ENCODE data around the gene CDKL5. TPM values are rescaled to one million over a fixed set of nuclear protein-coding genes. Genes with fewer than 3 reads are reported as not detected.

CDKL5 gene
- total and polyA plus RNA-seq, 7 experiments from 2014 or later: 1.2 to 7.0 (median 4.3) TPM

- Histone ChIP-seq H3K9me3 (ENCODE audit: control insufficient read depth in 2 of 3, low read length in 3 of 3) (no peaks in the 10 kb centered on the region), H3K27me3 (ENCODE audit: control insufficient read depth in 2 of 2, insufficient read depth in 2 of 2, low read length in 2 of 2) (no peaks in the 10 kb centered on the region), H3K4me3 (ENCODE audit: low read length) (peak overlapping the region; percentile 63), H3K36me3 (ENCODE audit: control insufficient read depth in 2 of 3, insufficient read depth in 3 of 3, low read length in 3 of 3) (peaks cover 0 to 3% (median 0%) of the 10 kb centered on the region in 3 experiments), H3K4me1 (ENCODE audit: control insufficient read depth in 2 of 2, insufficient read depth in 2 of 2, low read length in 2 of 2) (no peaks in the 10 kb centered on the region), H3K27ac (ENCODE audit: low read depth, low read length) (peak overlapping the region; percentile 63)
- intact Hi-C loops (cut with micrococcal nuclease): loop anchor here (1.0 to 10.0 kb wide), 11 partner anchors 212 to 1590 kb away; partner anchors contain the start of genes PDHA1 (in 2 of the 2), SCML1 (in 2 of the 2), CDKL5 (in 1 of the 2) and EIF1AX (in 1 of the 2)
- Mint-ChIP-seq H3K27ac (peak overlapping the region; percentile 71 to 95 (median 84)), H3K4me1 (peaks cover 0 to 15% (median 8%) of the 10 kb centered on the region in 7 donors), H3K27me3 (no peaks in the 10 kb centered on the region), H3K4me3 (peak overlapping the region; percentile 67 to 87 (median 80)), H3K36me3 (no peaks in the 10 kb centered on the region), H3K9me3 (peaks cover 0 to 4% (median 0%) of the 10 kb centered on the region in 11 donors)
- ChIA-PET POLR2A (no interaction called here), CTCF (no interaction called here)
- ATAC-seq (peak; percentile 39), DNase-seq (peak in 3 of 9 donors; percentile 5 to 26 (median 20))
These were observed 249.0 kb downstream of the CDKL5 start for GRCh38 chrX:18674417-18674787.

GRCh38 chrX:18674788-18675735 lies 249.7 kb downstream of the CDKL5 start:
- H3K9me3 Mint-ChIP-seq: peaks cover 0 to 4% (median 0%) of the 10 kb centered on the region in 11 donors
- no peaks in the 10 kb centered on the region for H3K9me3 ChIP-seq (ENCODE audit: control insufficient read depth in 2 of 3, low read length in 3 of 3)
- H3K4me1 ChIP-seq (ENCODE audit: control insufficient read depth in 2 of 2, insufficient read depth in 2 of 2, low read length in 2 of 2): no peaks in the 10 kb centered on the region
- H3K4me1 Mint-ChIP-seq: peaks cover 0 to 15% (median 8%) of the 10 kb centered on the region in 7 donors
- no peaks in the 10 kb centered on the region for H3K36me3 Mint-ChIP-seq
- H3K27me3 Mint-ChIP-seq: no peaks in the 10 kb centered on the region
- DNase-seq (peak; percentile 76 to 89 (median 87)), ATAC-seq (peak; percentile 96)
- H3K4me3 Mint-ChIP-seq: peak overlapping the region; percentile 74 to 87 (median 80)
- H3K36me3 ChIP-seq (ENCODE audit: control insufficient read depth in 2 of 3, insufficient read depth in 3 of 3, low read length in 3 of 3): peaks cover 0 to 3% (median 0%) of the 10 kb centered on the region in 3 experiments
- peak overlapping the region; percentile 71 to 95 (median 85) for H3K27ac Mint-ChIP-seq
- no peaks in the 10 kb centered on the region for H3K27me3 ChIP-seq (ENCODE audit: control insufficient read depth in 2 of 2, insufficient read depth in 2 of 2, low read length in 2 of 2)
- ChIA-PET POLR2A (no interaction called here), CTCF (no interaction called here)
- H3K27ac ChIP-seq (ENCODE audit: low read depth, low read length): peak overlapping the region; percentile 82
- intact Hi-C loops (cut with micrococcal nuclease): loop anchor here (1.0 to 10.0 kb wide), 12 partner anchors 211 to 1590 kb away; partner anchors contain the start of genes CDKL5 (in 2 of the 2), PDHA1 (in 2 of the 2), SCML1 (in 2 of the 2) and EIF1AX (in 1 of the 2)
- peak overlapping the region; percentile 63 for H3K4me3 ChIP-seq (ENCODE audit: low read length)

GRCh38 chrX:18676050-18676449 lies 250.6 kb downstream of the CDKL5 start:
- peak overlapping the region; percentile 35 to 87 (median 67) for H3K4me3 Mint-ChIP-seq
- intact Hi-C loops (cut with micrococcal nuclease): loop anchor here (5.0 to 10.0 kb wide), 5 partner anchors 211 to 1589 kb away; partner anchors contain the start of genes MAP3K15 (in 1 of the 2), PDHA1 (in 1 of the 2), RPS6KA3 (in 1 of the 2) and SCML1 (in 1 of the 2)
- DNase-seq: no peak
- no peaks in the 10 kb centered on the region for H3K36me3 Mint-ChIP-seq
- H3K9me3 ChIP-seq (ENCODE audit: control insufficient read depth in 2 of 3, low read length in 3 of 3): no peaks in the 10 kb centered on the region
- ChIA-PET POLR2A (interaction anchor here (0.8 kb wide), 1 partner anchor 660 kb away, joined by 3 read pairs; no protein-coding TSS in a partner anchor), CTCF (no interaction called here)
- no peak for ATAC-seq
- peaks cover 0 to 4% (median 0%) of the 10 kb centered on the region in 11 donors for H3K9me3 Mint-ChIP-seq
- peaks cover 0 to 3% (median 0%) of the 10 kb centered on the region in 3 experiments for H3K36me3 ChIP-seq (ENCODE audit: control insufficient read depth in 2 of 3, insufficient read depth in 3 of 3, low read length in 3 of 3)
- H3K4me1 Mint-ChIP-seq: peaks cover 0 to 15% (median 8%) of the 10 kb centered on the region in 7 donors
- peak overlapping the region in 8 of 9 donors; percentile 51 to 85 (median 72) for H3K27ac Mint-ChIP-seq
- H3K27me3 Mint-ChIP-seq: no peaks in the 10 kb centered on the region
- no peaks in the 10 kb centered on the region for H3K27me3 ChIP-seq (ENCODE audit: control insufficient read depth in 2 of 2, insufficient read depth in 2 of 2, low read length in 2 of 2)
- no peak overlapping the region for H3K4me3 ChIP-seq (ENCODE audit: low read length)
- no peak overlapping the region for H3K27ac ChIP-seq (ENCODE audit: low read depth, low read length)
- no peaks in the 10 kb centered on the region for H3K4me1 ChIP-seq (ENCODE audit: control insufficient read depth in 2 of 2, insufficient read depth in 2 of 2, low read length in 2 of 2)

- peak overlapping the region in 7 of 10 donors; percentile 21 to 87 (median 57) for H3K4me3 Mint-ChIP-seq
- peaks cover 0 to 15% (median 8%) of the 10 kb centered on the region in 7 donors for H3K4me1 Mint-ChIP-seq
- Histone ChIP-seq H3K27ac (ENCODE audit: low read depth, low read length) (no peak overlapping the region), H3K4me3 (ENCODE audit: low read length) (no peak overlapping the region), H3K27me3 (ENCODE audit: control insufficient read depth in 2 of 2, insufficient read depth in 2 of 2, low read length in 2 of 2) (no peaks in the 10 kb centered on the region), H3K4me1 (ENCODE audit: control insufficient read depth in 2 of 2, insufficient read depth in 2 of 2, low read length in 2 of 2) (no peaks in the 10 kb centered on the region), H3K36me3 (ENCODE audit: control insufficient read depth in 2 of 3, insufficient read depth in 3 of 3, low read length in 3 of 3) (peaks cover 0 to 3% (median 0%) of the 10 kb centered on the region in 3 experiments), H3K9me3 (ENCODE audit: control insufficient read depth in 2 of 3, low read length in 3 of 3) (no peaks in the 10 kb centered on the region)
- ChIA-PET POLR2A (interaction anchor here (0.8 kb wide), 1 partner anchor 660 kb away, joined by 3 read pairs; no protein-coding TSS in a partner anchor), CTCF (no interaction called here)
- ATAC-seq (no peak), DNase-seq (no peak)
- intact Hi-C loops (cut with micrococcal nuclease): loop anchor here (5.0 to 10.0 kb wide), 5 partner anchors 211 to 1588 kb away; partner anchors contain the start of genes MAP3K15 (in 1 of the 2), PDHA1 (in 1 of the 2), RPS6KA3 (in 1 of the 2) and SCML1 (in 1 of the 2)
- no peaks in the 10 kb centered on the region for H3K36me3 Mint-ChIP-seq
- peak overlapping the region in 3 of 9 donors; percentile 42 to 73 (median 65) for H3K27ac Mint-ChIP-seq
- peaks cover 0 to 4% (median 0%) of the 10 kb centered on the region in 11 donors for H3K9me3 Mint-ChIP-seq
- no peaks in the 10 kb centered on the region for H3K27me3 Mint-ChIP-seq
These were observed 251.1 kb downstream of the CDKL5 start for GRCh38 chrX:18676470-18676869.

GRCh38 chrX:18677161-18677869 lies 251.9 kb downstream of the CDKL5 start:
- CTCF ChIA-PET: no interaction called here
- Histone ChIP-seq H3K4me3 (ENCODE audit: low read length) (no peak overlapping the region), H3K27ac (ENCODE audit: low read depth, low read length) (no peak overlapping the region), H3K9me3 (ENCODE audit: control insufficient read depth in 2 of 3, low read length in 3 of 3) (no peaks in the 10 kb centered on the region), H3K4me1 (ENCODE audit: control insufficient read depth in 2 of 2, insufficient read depth in 2 of 2, low read length in 2 of 2) (no peaks in the 10 kb centered on the region), H3K36me3 (ENCODE audit: control insufficient read depth in 2 of 3, insufficient read depth in 3 of 3, low read length in 3 of 3) (peaks cover 0 to 3% (median 0%) of the 10 kb centered on the region in 3 experiments), H3K27me3 (ENCODE audit: control insufficient read depth in 2 of 2, insufficient read depth in 2 of 2, low read length in 2 of 2) (no peaks in the 10 kb centered on the region)
- H3K27me3 Mint-ChIP-seq: no peaks in the 10 kb centered on the region
- DNase-seq (no peak), ATAC-seq (no peak)
- intact Hi-C loops (cut with micrococcal nuclease): loop anchor here (5.0 to 10.0 kb wide), 5 partner anchors 210 to 1587 kb away; partner anchors contain the start of genes MAP3K15 (in 1 of the 2), PDHA1 (in 1 of the 2), RPS6KA3 (in 1 of the 2) and SCML1 (in 1 of the 2)
- H3K4me1 Mint-ChIP-seq: peaks cover 0 to 15% (median 8%) of the 10 kb centered on the region in 7 donors
- peak overlapping the region in 4 of 10 donors; percentile 19 to 50 (median 36) for H3K4me3 Mint-ChIP-seq
- H3K9me3 Mint-ChIP-seq: peaks cover 0 to 4% (median 0%) of the 10 kb centered on the region in 11 donors
- H3K36me3 Mint-ChIP-seq: no peaks in the 10 kb centered on the region
- peak overlapping the region in 5 of 9 donors; percentile 1 to 86 (median 42) for H3K27ac Mint-ChIP-seq
- POLR2A ChIA-PET: no interaction called here

GRCh38 chrX:18681996-18682395 lies 256.6 kb downstream of the CDKL5 start:
- H3K4me3 ChIP-seq (ENCODE audit: low read length): no peak overlapping the region
- no peaks in the 10 kb centered on the region for H3K9me3 ChIP-seq (ENCODE audit: control insufficient read depth in 2 of 3, low read length in 3 of 3)
- Mint-ChIP-seq H3K4me3 (no peak overlapping the region), H3K4me1 (peaks cover 0 to 10% (median 5%) of the 10 kb centered on the region in 7 donors), H3K36me3 (no peaks in the 10 kb centered on the region), H3K9me3 (peaks cover 0 to 5% (median 0%) of the 10 kb centered on the region in 11 donors), H3K27me3 (no peaks in the 10 kb centered on the region), H3K27ac (no peak overlapping the region)
- ATAC-seq: no peak
- H3K27ac ChIP-seq (ENCODE audit: low read depth, low read length): no peak overlapping the region
- H3K4me1 ChIP-seq (ENCODE audit: control insufficient read depth in 2 of 2, insufficient read depth in 2 of 2, low read length in 2 of 2): no peaks in the 10 kb centered on the region
- H3K27me3 ChIP-seq (ENCODE audit: control insufficient read depth in 2 of 2, insufficient read depth in 2 of 2, low read length in 2 of 2): no peaks in the 10 kb centered on the region
- no peak for DNase-seq
- ChIA-PET POLR2A (no interaction called here), CTCF (no interaction called here)
- H3K36me3 ChIP-seq (ENCODE audit: control insufficient read depth in 2 of 3, insufficient read depth in 3 of 3, low read length in 3 of 3): no peaks in the 10 kb centered on the region
- intact Hi-C loops (cut with micrococcal nuclease): no loop called here
